ENCODE results near the gene SLC8B1.

Gene SLC8B1
- total RNA-seq, result 57.4 to 75.6 reads per million in 2 donors

DNA sequence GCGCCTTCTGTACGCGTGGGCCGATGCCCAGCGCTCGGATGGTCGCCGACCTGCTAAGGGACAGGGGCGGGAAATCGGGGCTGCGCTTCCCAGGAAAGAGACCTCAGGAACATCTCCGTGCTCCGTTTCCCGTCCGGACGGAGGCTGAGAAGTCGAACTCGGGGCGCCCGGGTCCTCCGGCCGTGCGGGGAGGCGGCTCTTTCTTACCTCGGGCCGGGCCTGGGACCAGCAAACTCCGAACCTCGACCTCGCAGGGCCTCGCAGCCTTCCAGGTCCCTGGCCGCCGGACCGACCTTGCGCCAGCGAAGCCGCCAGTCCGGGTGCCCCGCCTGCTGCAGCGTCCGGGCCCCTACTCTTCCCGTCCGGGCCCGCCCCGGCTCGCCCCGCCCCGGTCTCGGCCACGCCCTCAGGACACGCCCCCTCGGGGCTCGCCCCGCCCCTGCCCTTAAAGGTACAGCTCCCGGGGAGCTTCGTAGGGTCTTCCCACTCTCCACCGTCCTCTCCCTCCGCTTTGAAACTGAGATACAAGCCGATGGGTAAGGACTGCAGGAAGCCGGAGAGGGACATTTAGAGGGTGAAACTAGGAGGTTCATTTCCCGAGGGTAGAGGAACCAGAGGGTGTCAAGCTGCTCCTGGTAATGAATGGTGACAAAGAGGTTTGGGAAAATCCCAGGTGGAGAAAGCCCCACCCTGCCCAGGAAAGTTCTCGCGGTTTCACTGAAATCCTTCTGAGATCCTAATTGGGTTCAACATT lies at the start of gene SLC8B1:
TSS of gene SLC8B1 (minus strand) at position 324 of the 754 bp plus-strand sequence. CDS start 2,231 bp downstream, outside the sequence.
- peak; percentile 88 for DNase-seq

DNA sequence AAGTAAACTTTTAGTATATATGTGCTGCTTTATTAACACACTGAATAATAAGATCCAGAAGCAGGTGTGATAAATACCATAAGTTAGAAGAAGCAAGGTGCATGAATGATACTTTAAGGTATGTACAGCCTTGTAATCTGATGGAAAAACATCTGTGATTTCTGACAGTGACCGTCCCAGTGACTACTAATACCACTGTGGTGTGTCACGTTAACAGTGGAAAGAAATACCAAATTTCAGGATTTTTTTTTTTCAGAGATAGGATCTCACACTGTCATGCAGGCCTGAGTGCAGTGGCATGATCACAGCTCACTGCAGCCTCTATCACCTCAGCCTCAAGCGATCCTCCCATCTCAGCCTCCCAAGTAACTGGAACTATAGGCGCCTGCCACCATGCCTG lies 47.3 kb upstream of the SLC8B1 start:
- no peak for DNase-seq

DNA sequence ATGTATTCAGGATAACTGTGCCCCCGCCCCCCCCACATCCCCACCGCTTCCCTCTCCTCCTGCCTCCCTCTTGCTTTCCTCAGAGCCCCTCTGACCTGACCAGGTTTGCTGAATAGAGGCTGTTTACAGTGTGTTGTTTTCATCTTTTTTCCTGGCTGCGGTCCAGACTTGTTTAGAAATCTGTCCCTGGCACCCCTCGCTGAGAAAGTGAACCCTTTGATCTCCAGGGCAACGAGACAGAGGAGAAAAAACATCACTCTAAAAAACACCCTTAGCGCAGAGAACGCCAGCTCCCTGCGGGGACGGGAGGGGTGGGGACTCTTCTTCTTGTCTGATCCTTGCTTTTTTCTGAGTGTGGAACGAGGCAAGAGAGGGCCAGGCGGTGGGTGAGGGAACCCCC lies 46.3 kb upstream of the SLC8B1 start:
- DNase-seq, result no peak

DNA sequence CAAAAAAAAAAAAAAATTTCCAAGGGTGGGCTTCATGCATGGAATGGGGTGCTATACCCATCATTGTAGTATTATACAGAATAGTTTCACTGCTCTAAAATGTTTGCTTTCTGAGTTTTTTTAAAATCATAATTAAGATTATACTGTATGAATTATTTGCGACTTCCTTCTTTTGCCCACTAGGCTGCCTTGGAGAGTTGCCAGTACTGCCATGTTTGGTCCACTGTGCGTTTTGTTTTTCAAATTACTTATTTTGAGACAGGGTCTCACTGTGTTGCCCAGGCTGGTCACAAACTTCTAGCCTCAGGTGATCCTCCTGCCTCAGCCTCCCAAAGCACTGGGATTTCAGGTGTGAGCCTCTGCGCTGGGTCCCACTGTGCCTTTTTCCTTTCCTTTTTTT lies 43.4 kb upstream of the SLC8B1 start:
- no peak for DNase-seq

DNA sequence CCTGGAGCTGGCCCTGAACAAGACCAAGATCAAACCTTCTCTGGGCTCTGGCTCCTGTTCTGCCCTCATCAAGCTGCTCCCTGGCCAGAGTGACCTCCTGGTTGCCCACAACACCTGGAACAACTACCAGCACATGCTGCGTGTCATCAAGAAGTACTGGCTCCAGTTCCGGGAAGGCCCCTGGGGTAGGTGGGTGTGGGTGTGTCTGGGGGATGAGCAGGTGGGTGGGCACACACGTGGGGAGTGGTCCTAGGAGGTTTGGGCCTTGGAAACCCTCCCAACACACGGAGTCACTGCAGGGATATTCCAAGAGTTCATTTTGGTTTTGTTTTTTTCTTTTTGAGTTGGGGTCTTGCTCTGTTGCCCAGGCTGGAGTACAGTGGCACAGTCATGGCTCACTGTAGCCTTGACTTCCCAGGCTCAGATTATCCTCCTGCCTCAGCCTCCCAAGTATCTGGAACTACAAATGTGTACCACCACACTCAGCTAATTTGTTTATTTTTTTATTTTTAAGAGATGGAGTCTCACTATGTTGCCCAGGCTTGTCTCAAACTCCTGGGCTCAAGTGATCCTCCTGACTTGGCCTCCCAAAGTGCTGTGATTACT lies 40.0 kb upstream of the SLC8B1 start:
- DNase-seq, result no peak

DNA sequence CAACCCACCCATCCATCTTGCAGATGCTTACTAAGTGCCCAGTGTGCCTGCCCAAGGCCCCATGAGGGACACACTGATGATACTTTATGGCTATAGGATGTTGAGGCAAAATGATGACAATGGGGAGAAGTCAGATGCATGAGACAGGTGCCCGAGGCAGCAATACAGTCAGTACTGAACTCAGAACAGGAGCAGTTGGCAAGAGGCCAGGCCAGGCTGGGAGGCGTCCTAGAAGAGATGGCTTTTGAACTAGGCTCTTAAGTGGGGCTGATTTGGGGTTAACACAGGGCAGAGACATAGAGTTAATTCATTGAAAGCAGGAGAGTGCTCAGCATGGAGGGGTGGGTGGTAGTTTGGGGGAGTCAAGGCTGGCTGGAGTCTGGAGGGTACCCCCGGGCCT lies 39.1 kb upstream of the SLC8B1 start:
- DNase-seq, result no peak

DNA sequence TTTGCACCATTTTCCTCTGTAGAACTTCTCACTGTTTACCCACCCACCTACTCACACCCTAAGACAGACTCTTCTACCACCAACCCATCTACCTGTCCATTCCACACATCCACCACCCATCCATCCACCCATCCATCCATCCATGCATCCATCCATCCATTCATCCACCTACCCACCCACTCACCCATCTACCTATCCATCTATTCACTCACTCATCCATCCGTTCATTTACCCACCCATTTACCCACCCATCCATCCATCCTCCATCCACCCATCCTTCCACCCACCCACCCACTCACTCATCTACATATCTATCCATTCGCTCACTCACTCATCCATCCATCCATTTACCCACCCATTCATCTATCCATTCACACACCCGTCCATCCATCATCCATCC lies 38.5 kb upstream of the SLC8B1 start:
- DNase-seq, result no peak

DNA sequence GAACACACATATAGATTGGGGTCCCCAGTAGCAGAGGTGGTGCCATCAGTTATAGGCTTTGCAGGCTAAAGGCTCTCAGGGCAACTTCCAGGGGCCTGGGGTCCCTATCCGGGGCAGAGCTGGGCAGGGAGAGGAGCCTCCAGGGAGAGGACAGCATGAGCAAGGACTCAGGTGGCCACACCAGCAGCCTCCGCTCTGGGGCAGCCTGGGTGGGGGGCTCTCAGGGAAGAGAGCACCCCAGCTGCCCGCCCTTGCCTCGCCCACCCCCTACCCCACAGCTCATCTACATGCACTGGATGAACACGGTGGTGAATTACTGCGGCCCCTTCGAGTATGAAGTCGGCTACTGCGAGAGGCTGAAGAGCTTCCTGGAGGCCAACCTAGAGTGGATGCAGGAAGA lies 37.5 kb upstream of the SLC8B1 start:
- no peak for DNase-seq

DNA sequence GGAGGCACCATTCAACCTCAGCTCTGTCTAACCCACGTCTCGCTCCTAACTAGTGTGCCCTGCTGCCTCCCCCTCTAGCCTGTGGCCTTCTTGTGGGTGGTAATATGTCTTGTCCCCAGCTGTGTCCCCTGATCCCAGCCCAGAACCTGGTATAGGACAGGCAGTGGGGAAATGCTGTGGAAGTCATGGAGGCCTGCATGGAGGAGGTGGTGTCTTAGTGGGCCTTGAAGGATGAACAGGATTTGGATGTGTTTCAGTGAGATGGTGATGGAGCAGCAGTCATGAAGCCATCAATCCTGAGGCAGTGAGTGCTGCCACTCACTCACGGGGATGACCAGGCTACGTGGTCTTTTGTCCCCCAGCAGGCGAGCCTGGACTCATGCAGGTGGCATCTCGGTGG lies 36.9 kb upstream of the SLC8B1 start:
- DNase-seq, result no peak

DNA sequence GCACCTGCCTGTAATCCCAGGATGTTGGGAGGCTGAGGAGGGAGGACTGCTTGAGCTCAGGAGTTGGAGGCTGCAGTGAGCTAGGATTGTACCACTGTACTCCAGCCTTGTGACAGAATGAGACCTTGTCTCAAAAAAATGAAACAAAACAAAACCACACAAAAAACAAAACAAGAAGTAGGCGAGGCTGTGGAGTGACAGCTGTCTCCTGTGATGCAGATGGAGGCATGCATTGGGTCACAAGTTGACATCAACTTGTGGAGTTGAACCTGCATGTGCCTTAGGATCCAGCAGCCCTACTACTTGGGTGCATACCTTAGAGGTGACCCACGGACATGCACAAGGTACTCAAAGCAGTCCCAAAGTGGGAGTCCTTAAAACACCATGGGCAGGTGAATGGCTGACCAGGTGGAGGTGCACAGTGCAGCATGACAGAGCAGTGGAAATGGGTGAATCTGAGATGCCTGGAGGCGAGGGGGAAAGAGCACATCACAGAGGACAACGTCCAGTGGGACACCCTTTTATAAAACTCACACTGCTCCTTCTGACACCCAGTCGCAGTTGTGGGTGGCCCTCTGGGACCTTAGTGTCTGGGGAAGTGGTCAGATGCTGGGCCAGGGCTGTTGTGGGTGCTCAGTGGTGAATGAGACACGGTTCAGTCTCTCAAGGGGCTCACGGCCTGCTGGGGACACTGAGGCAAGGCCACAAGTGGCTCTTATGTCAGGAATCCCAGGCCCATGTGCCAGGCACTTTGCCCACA lies 36.2 kb upstream of the SLC8B1 start:
- no peak for DNase-seq

DNA sequence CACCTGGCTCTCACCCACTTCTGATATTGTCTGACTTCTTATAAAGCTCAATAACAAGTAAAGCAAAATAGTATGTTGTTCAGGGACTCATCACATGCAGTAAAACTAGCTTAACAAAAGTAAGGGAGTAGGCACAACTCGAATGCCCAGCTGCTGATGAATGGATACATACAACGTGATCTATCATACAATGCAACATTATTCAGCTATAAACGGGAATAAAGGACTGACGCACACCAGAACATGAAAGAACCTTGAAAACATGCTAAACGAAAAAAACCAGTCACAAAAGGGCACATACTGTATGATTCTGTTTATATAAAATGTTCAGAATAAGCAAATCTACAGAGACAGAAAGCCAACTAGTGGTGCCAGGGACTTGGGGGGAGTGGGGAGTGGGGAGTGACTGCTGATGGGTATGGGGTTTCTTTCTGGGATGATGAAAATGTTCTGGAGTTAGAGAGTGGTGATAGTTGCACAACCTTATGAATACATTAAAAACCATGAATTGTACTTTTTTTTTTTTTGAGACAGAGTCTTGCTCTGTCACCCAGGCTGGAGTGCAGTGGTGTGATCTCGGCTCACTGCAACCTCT lies 34.6 kb upstream of the SLC8B1 start:
- no peak for DNase-seq

DNA sequence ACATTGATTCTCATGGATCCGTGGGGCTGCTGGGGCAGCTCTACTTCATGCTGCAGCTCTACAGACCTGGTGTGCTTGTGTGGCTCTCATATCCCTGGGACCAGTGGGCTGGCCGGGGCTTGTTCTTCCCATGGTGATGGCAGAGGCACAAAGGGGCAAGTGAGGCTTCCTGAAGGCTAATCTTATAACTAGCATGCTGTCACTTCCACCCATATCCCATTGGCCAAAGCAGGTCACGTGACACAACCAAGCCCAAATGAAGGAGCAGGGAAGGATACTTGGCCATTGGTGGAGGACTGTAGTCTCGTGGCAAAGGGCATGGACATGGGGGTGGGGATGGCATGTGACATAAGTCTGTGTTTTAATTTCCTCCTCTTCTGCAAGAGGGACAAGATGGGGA lies 33.4 kb upstream of the SLC8B1 start:
- no peak for DNase-seq

DNA sequence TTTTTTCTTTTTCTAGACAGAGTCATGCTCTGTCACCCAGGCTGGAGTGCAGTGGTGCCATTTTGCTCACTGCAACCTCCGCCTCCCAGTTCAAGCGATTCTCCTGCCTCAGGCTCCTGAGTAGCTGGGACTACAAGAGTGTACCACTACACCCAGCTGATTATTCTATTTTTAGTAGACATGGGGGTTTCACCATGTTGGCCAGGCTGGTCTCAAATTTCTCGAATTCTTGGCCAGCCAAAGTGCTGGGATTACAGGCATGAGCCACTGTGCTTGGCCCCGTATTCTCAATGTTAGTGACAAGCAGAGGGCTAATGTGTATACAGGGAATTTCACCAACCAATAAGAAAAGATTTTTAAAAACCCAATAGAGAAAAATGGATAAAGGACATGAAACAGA lies 31.9 kb upstream of the SLC8B1 start:
- no peak for DNase-seq

DNA sequence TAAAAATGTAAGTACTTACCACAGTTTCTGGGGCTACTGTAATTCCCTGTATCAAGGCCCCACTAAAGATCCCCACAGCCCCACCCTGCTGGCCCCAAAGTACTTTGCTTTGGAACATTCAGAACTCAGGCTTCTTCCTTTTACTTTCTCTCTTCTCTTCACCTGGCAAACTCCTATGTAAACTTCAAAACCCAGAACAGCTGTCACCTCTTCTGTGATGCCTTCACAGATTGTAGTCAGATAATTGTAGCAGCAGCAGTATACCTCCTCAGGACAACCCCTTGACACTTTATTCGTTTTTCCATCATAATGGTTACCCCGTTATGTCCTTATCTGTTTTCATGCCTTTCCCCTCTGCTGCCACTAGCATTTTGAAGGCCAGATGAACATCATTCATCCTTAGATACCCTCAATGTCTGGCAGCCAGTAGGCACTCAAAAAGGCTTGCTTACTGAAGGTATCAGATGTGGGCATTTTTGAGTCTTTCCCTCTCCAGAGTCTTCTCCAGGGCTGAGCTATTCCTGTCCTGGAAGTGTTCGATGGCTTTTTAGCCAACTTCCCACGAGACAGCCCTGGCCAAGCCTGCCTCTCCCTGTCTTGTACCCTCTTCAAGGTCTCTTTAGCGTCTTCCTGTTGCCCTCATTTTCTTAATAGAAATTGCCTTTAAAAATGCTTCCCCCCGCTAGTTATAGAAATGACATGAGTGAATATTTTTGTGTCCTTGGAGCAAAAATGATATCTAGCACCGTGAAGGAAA lies 30.9 kb upstream of the SLC8B1 start:
- DNase-seq, result no peak

DNA sequence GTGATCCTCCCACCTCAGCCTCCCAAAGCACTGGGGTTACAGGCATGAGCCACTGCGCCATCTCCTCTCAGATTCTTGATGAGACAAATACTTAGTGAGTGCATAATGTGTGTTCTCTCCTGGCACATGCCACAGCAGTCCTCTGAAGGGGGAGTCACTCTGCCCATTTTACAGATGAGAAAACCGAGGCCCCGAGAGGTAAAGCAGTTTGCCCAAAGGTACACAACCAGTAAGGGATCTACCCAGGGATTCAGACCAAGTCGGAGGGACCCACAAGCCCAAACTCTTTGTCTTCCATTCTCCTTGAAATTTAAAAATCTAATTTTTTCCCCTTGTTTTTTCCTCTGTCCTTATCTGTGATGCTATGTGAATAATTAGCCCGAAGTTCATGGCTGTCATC lies 29.8 kb upstream of the SLC8B1 start:
- no peak for DNase-seq

DNA sequence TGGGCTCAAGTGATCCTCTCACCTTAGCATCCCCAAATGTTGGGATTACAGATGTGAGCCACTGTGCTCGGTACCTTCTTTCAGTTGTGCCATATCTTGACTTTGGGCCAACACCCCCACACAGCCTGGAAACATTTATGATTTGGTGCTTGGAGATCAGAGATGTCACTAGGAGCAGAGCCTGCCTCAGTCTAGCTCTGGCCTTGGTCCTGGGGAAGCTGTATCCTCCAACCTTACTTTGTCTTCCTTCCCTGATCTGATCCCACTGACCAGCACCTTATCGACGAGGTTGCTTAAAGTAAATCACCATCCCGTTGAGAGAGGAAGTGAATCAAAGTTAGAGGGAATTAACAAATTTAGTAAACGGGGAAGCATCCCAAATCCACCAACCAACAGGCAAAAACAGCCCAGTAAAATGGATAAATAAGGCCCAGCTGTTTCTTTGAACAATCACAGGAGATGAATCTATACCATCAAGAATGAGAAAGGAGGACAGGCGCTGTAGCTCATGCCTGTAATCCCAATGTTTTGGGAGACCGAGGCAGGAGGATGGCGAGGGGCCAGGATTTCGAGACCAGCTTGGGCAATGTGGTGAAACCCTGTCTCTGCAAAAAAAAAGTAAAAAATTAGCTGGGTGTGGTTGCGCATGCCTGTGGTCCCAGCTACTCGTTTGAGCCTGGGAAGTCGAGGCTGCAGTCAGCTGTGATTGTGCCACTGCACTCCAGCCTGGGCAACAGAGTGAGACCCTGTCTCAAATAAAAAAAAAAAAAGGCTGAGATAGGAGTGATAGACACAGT lies 26.9 kb upstream of the SLC8B1 start:
- no peak for DNase-seq

DNA sequence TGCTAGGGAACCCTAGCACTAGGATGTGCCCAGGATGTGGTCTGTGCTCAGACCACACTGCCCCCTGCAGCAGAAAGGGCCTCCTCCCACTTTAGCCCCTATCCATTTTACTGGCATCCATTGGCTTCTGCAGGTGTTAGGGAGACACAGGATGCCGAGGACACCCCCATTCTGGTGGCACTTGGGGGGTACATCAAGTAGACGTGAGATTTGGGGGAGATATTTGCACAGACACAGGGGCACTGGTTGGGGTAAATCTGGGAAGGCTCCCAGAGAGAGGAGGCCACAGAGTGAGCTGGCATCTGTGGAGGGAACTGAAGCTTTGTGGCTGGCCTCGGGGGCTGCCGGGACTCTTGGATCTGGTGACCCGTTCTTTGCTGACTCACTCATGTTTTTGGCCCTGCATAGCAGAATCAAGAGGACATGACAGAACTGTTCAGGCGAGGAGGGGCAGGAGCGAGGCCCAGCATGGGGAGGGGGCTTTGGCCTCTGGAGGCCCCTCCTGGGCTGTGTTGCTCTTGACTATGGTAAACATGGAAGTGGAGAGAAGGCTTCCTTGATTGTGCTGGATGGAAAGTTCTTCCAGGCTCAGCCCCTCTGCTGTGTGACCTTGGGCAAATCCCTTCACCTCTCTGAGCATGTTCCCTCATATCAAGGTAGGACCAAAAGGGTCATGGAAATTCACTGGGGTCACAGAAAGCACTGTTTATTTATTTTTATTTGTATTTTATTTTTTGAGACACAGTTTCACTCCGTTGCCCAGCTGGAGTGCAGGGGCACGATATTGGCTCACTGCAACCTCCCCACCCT lies 25.2 kb upstream of the SLC8B1 start:
- DNase-seq, result no peak

DNA sequence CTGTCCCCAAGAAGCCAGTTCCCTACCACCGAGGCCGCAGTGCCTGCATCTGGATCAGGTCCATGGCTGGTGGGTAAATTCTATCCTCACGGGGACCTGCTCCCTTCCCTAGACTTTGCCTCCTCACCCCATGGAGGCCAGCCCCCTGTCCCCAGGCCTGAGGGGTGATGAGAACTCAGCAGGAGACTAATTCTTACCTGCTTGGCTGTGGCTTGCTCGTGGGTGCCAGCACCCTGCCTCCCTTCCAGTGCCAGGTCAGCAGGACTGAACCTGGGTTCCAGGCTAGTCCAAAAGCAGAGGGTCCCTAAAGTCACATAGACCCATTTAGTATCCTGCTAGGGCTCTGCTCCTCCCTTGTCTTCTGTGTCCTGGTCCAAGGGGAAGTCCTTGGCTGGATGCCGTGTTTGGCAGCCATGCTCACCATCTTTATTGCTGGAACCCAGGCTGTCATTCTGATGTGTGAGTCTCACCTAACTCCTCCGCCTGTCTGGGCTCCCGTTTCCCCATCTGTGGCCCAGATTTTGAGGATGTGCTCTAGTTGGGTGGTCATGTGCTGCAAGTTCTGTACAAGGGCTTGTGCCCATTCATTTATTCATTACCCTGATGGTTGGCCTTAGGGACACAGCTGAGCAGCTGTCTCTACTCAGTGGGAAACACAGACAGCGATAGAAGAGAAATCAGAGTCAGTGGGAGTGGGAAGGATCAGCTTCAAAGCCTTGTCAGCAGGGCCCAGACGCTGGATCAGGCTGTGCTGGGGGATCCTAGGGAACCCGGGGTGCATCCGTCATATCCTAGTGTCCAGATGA lies 24.4 kb upstream of the SLC8B1 start:
- DNase-seq, result no peak

DNA sequence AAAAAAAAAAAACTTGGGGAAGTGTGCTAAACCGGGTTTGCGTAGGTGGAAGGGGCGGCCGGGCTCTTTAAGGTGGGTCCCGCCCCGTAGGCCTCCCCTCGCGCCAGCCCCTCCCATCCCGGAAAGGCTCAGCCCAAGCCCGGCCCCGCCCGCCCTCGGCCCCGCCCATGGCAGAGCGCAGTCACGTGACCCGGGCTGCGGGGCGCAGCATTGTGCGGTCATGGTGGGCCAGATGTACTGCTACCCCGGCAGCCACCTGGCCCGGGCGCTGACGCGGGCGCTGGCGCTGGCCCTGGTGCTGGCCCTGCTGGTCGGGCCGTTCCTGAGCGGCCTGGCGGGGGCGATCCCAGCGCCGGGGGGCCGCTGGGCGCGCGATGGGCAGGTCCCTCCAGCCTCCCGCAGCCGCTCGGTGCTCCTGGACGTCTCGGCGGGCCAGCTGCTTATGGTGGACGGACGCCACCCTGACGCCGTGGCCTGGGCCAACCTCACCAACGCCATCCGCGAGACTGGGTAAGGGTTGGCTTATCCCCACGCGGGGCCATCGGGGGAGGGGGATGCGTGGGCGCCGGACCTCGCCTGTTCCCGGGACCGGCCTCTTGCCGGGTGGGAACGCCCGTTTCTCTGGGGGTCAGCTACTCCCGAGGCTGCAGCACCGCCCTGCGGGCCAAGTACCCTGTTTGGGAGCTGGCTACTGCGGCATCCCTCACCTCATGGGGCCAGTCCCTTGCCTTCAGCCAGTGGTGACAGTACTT lies 23.6 kb upstream of the SLC8B1 start, which contains the start of gene PLBD2:
TSS of gene PLBD2 (plus strand) at position 207 of the 752 bp plus-strand sequence. CDS start at position 221, 14 bp downstream.
- DNase-seq, result peak; percentile 97
